ENCODE measurements around the gene HOXC10. TPM values are rescaled to one million over a fixed set of nuclear protein-coding genes. Genes with fewer than 3 reads are reported as not detected.

The HOXC10 gene
- total RNA-seq, 1 donor, result 0.43 TPM

DNA sequence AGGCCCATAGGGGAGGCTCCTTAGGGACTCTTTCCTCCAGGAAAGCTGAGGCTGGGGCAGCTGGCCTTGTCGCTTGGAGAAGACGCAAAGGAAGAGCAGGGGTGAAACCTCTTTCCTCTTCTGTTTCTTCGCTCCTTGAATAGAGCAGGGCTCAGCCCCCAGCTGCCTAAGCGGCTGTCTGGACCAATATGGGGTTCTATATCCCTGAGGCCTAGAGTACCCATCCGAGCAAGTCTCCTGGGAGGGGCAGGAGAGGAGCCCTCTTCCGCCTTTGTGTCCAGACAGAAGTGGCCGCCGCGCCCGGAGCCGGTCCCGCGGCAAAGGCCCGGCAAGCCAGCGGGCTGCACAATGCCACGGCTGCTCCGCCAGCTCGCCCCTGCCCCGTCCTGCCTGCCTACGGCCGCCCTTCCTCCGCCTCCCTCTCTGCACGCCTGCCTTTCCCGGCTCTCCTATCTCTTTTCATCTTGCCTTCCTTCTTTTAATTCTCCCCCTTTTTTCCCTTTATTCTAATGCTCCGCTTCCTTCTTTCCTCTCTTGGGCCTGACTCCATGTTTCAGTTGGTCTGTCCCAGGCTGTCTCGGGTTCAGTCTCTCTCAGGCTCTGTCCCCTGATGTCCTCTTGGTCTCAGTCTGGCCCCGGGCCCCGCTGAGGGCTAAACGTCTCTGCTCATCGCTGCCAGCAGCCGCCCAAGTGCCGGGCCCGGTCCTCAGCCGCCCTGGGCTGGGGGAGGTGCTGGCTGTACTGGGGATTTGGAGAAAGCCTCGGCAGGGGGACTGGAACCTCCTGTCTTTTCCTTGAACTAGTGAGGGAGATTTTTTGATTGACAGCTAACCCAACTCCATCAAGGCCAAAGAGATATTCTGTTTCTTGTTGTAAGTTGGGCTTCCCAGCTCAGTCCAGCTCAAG lies 12.5 kb downstream of the HOXC10 start:
- H3K4me3 ChIP-seq (ENCODE audit: low read depth, low read length), result peak overlapping the region; percentile 30
- TF ChIP-seq, protein P1, sequence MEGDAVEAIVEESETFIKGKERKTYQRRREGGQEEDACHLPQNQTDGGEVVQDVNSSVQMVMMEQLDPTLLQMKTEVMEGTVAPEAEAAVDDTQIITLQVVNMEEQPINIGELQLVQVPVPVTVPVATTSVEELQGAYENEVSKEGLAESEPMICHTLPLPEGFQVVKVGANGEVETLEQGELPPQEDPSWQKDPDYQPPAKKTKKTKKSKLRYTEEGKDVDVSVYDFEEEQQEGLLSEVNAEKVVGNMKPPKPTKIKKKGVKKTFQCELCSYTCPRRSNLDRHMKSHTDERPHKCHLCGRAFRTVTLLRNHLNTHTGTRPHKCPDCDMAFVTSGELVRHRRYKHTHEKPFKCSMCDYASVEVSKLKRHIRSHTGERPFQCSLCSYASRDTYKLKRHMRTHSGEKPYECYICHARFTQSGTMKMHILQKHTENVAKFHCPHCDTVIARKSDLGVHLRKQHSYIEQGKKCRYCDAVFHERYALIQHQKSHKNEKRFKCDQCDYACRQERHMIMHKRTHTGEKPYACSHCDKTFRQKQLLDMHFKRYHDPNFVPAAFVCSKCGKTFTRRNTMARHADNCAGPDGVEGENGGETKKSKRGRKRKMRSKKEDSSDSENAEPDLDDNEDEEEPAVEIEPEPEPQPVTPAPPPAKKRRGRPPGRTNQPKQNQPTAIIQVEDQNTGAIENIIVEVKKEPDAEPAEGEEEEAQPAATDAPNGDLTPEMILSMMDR (IDR thresholded peaks at IDR 0.05; ENCODE audit: insufficient read depth, low read depth, low read length), result no peak
- DNase-seq (ENCODE audit: low read depth), result no peak

DNA sequence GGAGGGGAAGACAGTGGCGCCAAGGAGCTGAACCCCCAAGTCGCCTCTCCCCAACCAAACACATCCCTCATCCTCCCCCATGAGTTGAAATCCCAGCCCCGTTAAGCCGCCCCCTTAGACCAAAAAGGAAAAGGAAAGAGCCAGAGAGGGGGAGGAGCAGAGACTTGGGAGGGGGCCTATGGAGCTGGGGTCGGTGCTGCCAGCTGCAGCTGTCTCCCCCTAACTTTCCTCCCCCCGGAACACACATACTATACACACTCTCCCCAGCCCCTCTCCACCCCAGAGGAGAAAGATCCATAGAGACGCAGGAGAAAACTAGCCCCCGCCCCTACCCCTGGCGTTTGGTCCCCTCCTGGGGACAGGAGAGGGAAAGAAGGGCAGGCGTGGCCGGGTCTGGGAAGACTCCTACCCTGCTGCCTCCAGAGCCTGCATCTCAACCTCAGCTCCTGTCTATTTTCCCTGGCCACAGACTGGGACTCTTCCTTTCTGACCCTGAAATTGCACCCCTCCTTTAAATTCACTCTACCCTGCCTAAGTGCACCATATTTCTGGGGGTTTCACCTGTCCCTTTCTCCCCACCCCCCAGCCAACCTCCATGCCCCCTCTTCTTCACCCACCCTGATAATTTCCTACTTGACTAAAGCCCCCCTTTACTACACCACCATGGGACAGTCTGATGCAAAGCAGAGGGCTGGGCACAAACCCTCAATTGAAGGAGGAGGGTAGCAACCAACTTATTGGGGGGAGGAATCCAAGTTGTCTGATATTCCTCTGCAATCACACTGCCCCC lies 13.4 kb downstream of the HOXC10 start:
- H3K4me3 ChIP-seq (ENCODE audit: low read depth, low read length), result peak overlapping the region; percentile 83
- DNase-seq (ENCODE audit: low read depth), result no peak
- TF ChIP-seq, protein P1 (IDR thresholded peaks at IDR 0.05; ENCODE audit: insufficient read depth, low read depth, low read length), result no peak

DNA sequence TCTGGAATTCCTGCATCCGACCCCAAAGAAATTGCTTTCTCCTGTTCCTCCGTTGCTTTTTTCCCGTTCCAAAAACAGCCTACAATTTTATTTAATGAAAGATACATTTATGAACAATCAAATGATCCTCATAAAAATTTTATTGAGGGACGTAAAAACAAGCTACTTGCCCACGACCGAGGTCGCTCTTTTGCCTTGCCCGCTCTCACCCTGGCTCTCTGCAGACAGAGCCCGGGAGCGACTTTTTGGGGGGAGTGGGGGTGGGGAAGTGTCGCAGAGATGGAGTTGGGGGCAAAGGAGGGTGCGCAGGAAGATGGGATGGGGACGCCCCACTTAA lies 13.9 kb downstream of the HOXC10 start:
- DNase-seq (ENCODE audit: low read depth), result no peak
- H3K4me3 ChIP-seq (ENCODE audit: low read depth, low read length), result peak overlapping the region; percentile 83
- TF ChIP-seq, protein P1 (IDR thresholded peaks at IDR 0.05; ENCODE audit: insufficient read depth, low read depth, low read length), result peak; percentile 3

DNA sequence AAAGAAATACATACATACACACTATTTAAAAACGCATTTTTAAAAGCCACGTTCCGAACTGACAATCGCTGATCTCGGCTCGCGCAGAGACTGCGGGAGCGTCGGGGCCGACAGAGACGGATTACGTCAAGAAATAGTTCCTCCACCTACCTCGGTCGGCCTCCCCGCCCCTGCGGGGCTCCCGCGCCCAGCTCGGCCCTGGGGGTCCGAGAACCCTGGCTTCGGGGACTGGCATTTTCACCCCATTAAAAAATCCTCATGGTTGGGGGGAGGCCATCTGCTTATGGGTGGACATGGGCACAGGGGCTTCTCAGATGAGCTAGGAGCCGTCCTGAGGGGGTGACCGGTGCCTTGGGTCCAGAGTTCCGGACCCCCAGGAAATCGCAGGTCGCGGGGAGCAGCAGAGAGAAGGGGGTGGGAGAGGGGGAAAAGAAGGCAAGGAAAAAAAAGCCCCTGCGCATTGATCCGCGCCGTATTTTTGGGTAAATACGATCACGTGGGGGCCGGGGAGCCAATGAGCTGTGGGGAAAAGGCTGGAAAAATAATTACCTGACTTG lies 14.7 kb downstream of the HOXC10 start:
- TF ChIP-seq, protein P1 (IDR thresholded peaks at IDR 0.05; ENCODE audit: insufficient read depth, low read depth, low read length), result no peak
- peak overlapping the region; percentile 83 for H3K4me3 ChIP-seq (ENCODE audit: low read depth, low read length)
- DNase-seq (ENCODE audit: low read depth), result peak; percentile 89

- peak within 1 kb of the TSS; percentile 83 for H3K4me3 ChIP-seq (ENCODE audit: low read depth, low read length)
- no peak for DNase-seq (ENCODE audit: low read depth)
- TF ChIP-seq, protein P1 (IDR thresholded peaks at IDR 0.05; ENCODE audit: insufficient read depth, low read depth, low read length), result no peak
Measured at GRCh38 chr12:54000116-54001114, 15.5 kb downstream of the HOXC10 start, which contains the start of gene HOXC9. Gene HOXC9, plus strand, starts transcription at chr12:54000161. Its CDS starts 28 bp downstream, at chr12:54000189.

Data from fibroblast of villous mesenchyme (primary cell).